Measurements from ENCODE around the gene ATP8B1.

ATP8B1 gene

DNA sequence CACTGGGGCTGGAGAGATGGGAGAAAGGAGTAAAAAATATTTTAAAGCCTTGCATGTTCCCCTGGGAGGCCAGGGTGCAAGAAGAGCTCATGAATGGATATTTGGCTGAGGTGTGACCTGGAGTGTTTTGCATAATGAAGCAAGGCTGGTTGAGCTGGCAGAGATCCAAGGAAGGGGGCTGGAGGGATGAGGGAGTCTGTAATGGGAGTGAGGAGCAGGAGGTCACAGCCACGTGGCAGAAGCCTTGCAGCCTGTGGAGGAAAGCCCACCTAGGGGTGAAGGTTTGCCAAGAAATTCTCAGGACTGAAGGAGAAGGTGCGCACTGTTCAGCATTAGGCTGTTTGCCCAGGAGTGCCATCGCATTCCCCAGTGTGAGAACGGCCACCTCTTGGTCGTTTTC is 40.3 kb upstream of the ATP8B1 start:
- no peak overlapping the region for H3K9ac ChIP-seq (ENCODE audit: low read depth, low read length, poor library complexity, severe bottlenecking)
- no peaks in the 10 kb centered on the region for H3K79me2 ChIP-seq (ENCODE audit: insufficient read depth, low read length)
- no peaks in the 10 kb centered on the region for H4K20me1 ChIP-seq (ENCODE audit: insufficient read depth, low read length, poor library complexity, severe bottlenecking)
- no peak overlapping the region for H3K4me3 ChIP-seq (ENCODE audit: low read length, poor library complexity, severe bottlenecking)
- H3K36me3 ChIP-seq (ENCODE audit: insufficient read depth, low read length) = no peaks in the 10 kb centered on the region
- no peak overlapping the region for H3K4me2 ChIP-seq (ENCODE audit: low read depth, low read length, poor library complexity, severe bottlenecking)
- H3K4me1 ChIP-seq (ENCODE audit: insufficient read depth, low read length, poor library complexity, severe bottlenecking) = peaks cover 5% of the 10 kb centered on the region
- H2AFZ ChIP-seq (ENCODE audit: low read length) = no peak overlapping the region
- H3F3A ChIP-seq (ENCODE audit: low read depth) = no peaks in the 10 kb centered on the region
- no peaks in the 10 kb centered on the region for H3K9me3 ChIP-seq (ENCODE audit: insufficient read depth, low read depth, low read length)
- TF ChIP-seq EZH2phosphoT487 (IDR thresholded peaks at IDR 0.05; ENCODE audit: borderline replicate concordance) = no peak
- TF ChIP-seq, protein P1, sequence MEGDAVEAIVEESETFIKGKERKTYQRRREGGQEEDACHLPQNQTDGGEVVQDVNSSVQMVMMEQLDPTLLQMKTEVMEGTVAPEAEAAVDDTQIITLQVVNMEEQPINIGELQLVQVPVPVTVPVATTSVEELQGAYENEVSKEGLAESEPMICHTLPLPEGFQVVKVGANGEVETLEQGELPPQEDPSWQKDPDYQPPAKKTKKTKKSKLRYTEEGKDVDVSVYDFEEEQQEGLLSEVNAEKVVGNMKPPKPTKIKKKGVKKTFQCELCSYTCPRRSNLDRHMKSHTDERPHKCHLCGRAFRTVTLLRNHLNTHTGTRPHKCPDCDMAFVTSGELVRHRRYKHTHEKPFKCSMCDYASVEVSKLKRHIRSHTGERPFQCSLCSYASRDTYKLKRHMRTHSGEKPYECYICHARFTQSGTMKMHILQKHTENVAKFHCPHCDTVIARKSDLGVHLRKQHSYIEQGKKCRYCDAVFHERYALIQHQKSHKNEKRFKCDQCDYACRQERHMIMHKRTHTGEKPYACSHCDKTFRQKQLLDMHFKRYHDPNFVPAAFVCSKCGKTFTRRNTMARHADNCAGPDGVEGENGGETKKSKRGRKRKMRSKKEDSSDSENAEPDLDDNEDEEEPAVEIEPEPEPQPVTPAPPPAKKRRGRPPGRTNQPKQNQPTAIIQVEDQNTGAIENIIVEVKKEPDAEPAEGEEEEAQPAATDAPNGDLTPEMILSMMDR (conservative IDR thresholded peaks at IDR 0.05; ENCODE audit: low read length) = no peak
- H3K9me2 ChIP-seq (replicated peaks; ENCODE audit: low read depth, low read length) = no peaks in the 10 kb centered on the region
- no peaks in the 10 kb centered on the region for H3K27me3 ChIP-seq (ENCODE audit: insufficient read depth, low read length, poor library complexity, severe bottlenecking)

DNA sequence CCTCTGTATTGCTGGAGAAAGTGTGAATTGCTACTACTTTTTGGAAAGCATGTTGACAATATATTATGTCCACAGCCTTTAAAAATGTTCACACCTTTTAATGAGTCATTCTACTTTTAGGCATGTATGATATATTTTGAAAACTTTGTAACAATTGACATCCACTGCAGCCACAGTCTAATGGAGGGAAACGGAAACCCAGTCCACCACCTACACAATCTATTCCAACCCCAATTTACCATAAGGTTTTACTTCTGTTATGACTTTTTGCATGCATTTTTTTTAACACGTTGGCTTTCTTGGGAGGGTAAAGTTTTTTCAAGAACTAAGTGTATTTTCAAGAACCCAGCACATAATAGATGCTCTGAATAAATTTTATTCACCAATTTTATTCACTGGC is 38.5 kb upstream of the ATP8B1 start:
- no peaks in the 10 kb centered on the region for H4K20me1 ChIP-seq (ENCODE audit: insufficient read depth, low read length, poor library complexity, severe bottlenecking)
- H2AFZ ChIP-seq (ENCODE audit: low read length) = no peak overlapping the region
- H3F3A ChIP-seq (ENCODE audit: low read depth) = no peaks in the 10 kb centered on the region
- no peaks in the 10 kb centered on the region for H3K9me3 ChIP-seq (ENCODE audit: insufficient read depth, low read depth, low read length)
- no peak overlapping the region for H3K9ac ChIP-seq (ENCODE audit: low read depth, low read length, poor library complexity, severe bottlenecking)
- TF ChIP-seq EZH2phosphoT487 (IDR thresholded peaks at IDR 0.05; ENCODE audit: borderline replicate concordance) = no peak
- TF ChIP-seq, protein P1 (conservative IDR thresholded peaks at IDR 0.05; ENCODE audit: low read length) = no peak
- no peaks in the 10 kb centered on the region for H3K79me2 ChIP-seq (ENCODE audit: insufficient read depth, low read length)
- no peak overlapping the region for H3K4me2 ChIP-seq (ENCODE audit: low read depth, low read length, poor library complexity, severe bottlenecking)
- H3K27me3 ChIP-seq (ENCODE audit: insufficient read depth, low read length, poor library complexity, severe bottlenecking) = no peaks in the 10 kb centered on the region
- no peak overlapping the region for H3K4me3 ChIP-seq (ENCODE audit: low read length, poor library complexity, severe bottlenecking)
- H3K9me2 ChIP-seq (replicated peaks; ENCODE audit: low read depth, low read length) = no peaks in the 10 kb centered on the region
- H3K4me1 ChIP-seq (ENCODE audit: insufficient read depth, low read length, poor library complexity, severe bottlenecking) = peaks cover 5% of the 10 kb centered on the region
- H3K36me3 ChIP-seq (ENCODE audit: insufficient read depth, low read length) = no peaks in the 10 kb centered on the region

DNA sequence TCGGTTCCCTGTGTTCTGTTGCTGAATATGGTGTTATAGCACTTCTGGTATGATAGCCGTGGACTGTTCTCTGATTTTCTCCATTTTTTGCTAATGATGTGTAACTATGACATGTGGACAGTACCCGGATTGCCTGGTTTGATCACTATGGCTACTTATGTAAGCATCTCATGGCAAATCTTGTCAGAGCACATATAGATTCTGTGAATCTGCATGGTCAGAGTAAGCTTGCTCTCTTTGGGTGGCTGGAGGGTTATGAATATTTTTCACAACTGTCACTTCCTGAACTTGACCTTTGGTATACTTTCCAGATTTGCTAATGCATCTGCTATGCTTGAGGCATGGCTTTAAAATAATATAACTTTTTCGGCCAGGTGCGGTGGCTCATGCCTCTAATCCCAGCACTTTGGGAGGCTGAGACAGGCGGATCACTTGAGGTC is 36.8 kb upstream of the ATP8B1 start:
- no peaks in the 10 kb centered on the region for H3K9me2 ChIP-seq (replicated peaks; ENCODE audit: low read depth, low read length)
- no peaks in the 10 kb centered on the region for H4K20me1 ChIP-seq (ENCODE audit: insufficient read depth, low read length, poor library complexity, severe bottlenecking)
- peaks cover 5% of the 10 kb centered on the region for H3K4me1 ChIP-seq (ENCODE audit: insufficient read depth, low read length, poor library complexity, severe bottlenecking)
- no peaks in the 10 kb centered on the region for H3K27me3 ChIP-seq (ENCODE audit: insufficient read depth, low read length, poor library complexity, severe bottlenecking)
- no peak for TF ChIP-seq EZH2phosphoT487 (IDR thresholded peaks at IDR 0.05; ENCODE audit: borderline replicate concordance)
- TF ChIP-seq, protein P1 (conservative IDR thresholded peaks at IDR 0.05; ENCODE audit: low read length) = no peak
- no peak overlapping the region for H3K4me2 ChIP-seq (ENCODE audit: low read depth, low read length, poor library complexity, severe bottlenecking)
- H3K4me3 ChIP-seq (ENCODE audit: low read length, poor library complexity, severe bottlenecking) = no peak overlapping the region
- no peaks in the 10 kb centered on the region for H3K9me3 ChIP-seq (ENCODE audit: insufficient read depth, low read depth, low read length)
- H3F3A ChIP-seq (ENCODE audit: low read depth) = no peaks in the 10 kb centered on the region
- no peaks in the 10 kb centered on the region for H3K79me2 ChIP-seq (ENCODE audit: insufficient read depth, low read length)
- H3K9ac ChIP-seq (ENCODE audit: low read depth, low read length, poor library complexity, severe bottlenecking) = no peak overlapping the region
- H2AFZ ChIP-seq (ENCODE audit: low read length) = no peak overlapping the region
- no peaks in the 10 kb centered on the region for H3K36me3 ChIP-seq (ENCODE audit: insufficient read depth, low read length)

Measured in Loucy (cell line).